NCI-H510A (cell line): ENCODE measurements around the gene GASK1A.
A peak's percentile ranks its signal among the peaks of the same experiment; 100 is the strongest.

Experiments
- DNase-seq: peaks from one replicate; lab custom pipeline; 2025; lab: John Stamatoyannopoulos, UW

The GASK1A gene

GRCh38 chr3:43091481-43091880, 112.4 kb downstream of the GASK1A start:
- no peak for DNase-seq

- no peak for DNase-seq
These were observed 113.9 kb downstream of the GASK1A start for GRCh38 chr3:43093006-43093405.

- no peak for DNase-seq
These were observed 114.9 kb downstream of the GASK1A start for GRCh38 chr3:43093974-43094373.

- no peak for DNase-seq
These were observed 115.3 kb downstream of the GASK1A start for GRCh38 chr3:43094381-43094780.

- no peak for DNase-seq
These were observed 115.7 kb downstream of the GASK1A start for GRCh38 chr3:43094851-43095250.

GRCh38 chr3:43095370-43095769, 116.3 kb downstream of the GASK1A start:
- no peak for DNase-seq

- DNase-seq: no peak
These were observed 117.7 kb downstream of the GASK1A start for GRCh38 chr3:43096761-43097160.

GRCh38 chr3:43097400-43098080, 118.4 kb downstream of the GASK1A start:
- DNase-seq: no peak

- DNase-seq: no peak
These were observed 119.7 kb downstream of the GASK1A start for GRCh38 chr3:43098761-43099160.

- DNase-seq: peak; percentile 8
These were observed 123.8 kb downstream of the GASK1A start for GRCh38 chr3:43102773-43103480.

GRCh38 chr3:43104039-43104438, 124.9 kb downstream of the GASK1A start:
- no peak for DNase-seq

GRCh38 chr3:43104660-43105595, 125.8 kb downstream of the GASK1A start:
- DNase-seq: peak; percentile 2

- peak; percentile 52 for DNase-seq
These were observed 126.6 kb downstream of the GASK1A start, which contains the start of gene POMGNT2 for GRCh38 chr3:43105596-43106292. TSS of gene POMGNT2 (minus strand) at chr3:43106079. CDS start at chr3:43081431, 24,648 bp downstream.

GRCh38 chr3:43106293-43106628, 127.2 kb downstream of the GASK1A start:
- DNase-seq: no peak
